Lung microvascular endothelial cell (primary cell): ENCODE results near the gene SURF6. TPM values are rescaled to one million over a fixed set of nuclear protein-coding genes. Genes with fewer than 3 reads are reported as not detected.
"Not testable (repeated sequence)": the region's sequence is repeated elsewhere in the genome, so short reads cannot be mapped to it uniquely, and the experiment has no call there.

Experiments
- DNase-seq, 2 donors: peaks; one replicate each; pipeline versions ENCODE4 v3.0.0 to v3.0.0-alpha.2; 2010; ENCODE audit warnings: low read depth in 2 of 2
- total RNA-seq: library from RNA; depleted of rRNA; stranded (reverse); fragments of >200 nt; gene quantifications from 2 replicates; pipeline ENCODE4 v1.2.1, GENCODE V29; 2014

Gene SURF6
- 4.1 and 6.5 TPM in 2 replicates for total RNA-seq

GRCh38 chr9:133335924-133336811, at the start of gene SURF6:
Gene SURF6, minus strand, starts transcription at chr9:133336188. Its CDS starts 56 bp downstream, at chr9:133336132.
- peak; percentile 91 to 93 for DNase-seq

GRCh38 chr9:133385452-133385851, 49.5 kb upstream of the SURF6 start:
- DNase-seq: no peak

- DNase-seq: no peak
Observed at GRCh38 chr9:133384736-133385321, 48.8 kb upstream of the SURF6 start.

- DNase-seq: no peak
Observed at GRCh38 chr9:133383438-133383837, 47.5 kb upstream of the SURF6 start.

GRCh38 chr9:133382507-133383141, 46.6 kb upstream of the SURF6 start:
- DNase-seq: no peak

- no peak for DNase-seq
Observed at GRCh38 chr9:133380734-133381133, 44.7 kb upstream of the SURF6 start.

- no peak for DNase-seq
Observed at GRCh38 chr9:133379153-133380086, 43.4 kb upstream of the SURF6 start.

GRCh38 chr9:133378408-133378962, 42.5 kb upstream of the SURF6 start:
- no peak for DNase-seq

GRCh38 chr9:133377721-133378216, 41.8 kb upstream of the SURF6 start:
- DNase-seq: no peak

GRCh38 chr9:133377280-133377679, 41.3 kb upstream of the SURF6 start:
- DNase-seq: not testable (repeated sequence)

- DNase-seq: peak; percentile 98
Observed at GRCh38 chr9:133375724-133376654, 40.0 kb upstream of the SURF6 start, which contains the start of the genes STKLD1 and SURF4. Gene STKLD1, plus strand, starts transcription at chr9:133376366. Its CDS starts 108 bp downstream, at chr9:133376474. Gene SURF4, minus strand, starts transcription at chr9:133376060. Its CDS starts 91 bp downstream, at chr9:133375969.

GRCh38 chr9:133375116-133375723, 39.2 kb upstream of the SURF6 start:
- DNase-seq: peak; percentile 41 to 42

- peak in 1 of 2 donors; percentile 55 for DNase-seq
Observed at GRCh38 chr9:133374612-133375115, 38.7 kb upstream of the SURF6 start.

- no peak for DNase-seq
Observed at GRCh38 chr9:133372144-133372543, 36.2 kb upstream of the SURF6 start.

GRCh38 chr9:133371261-133371711, 35.3 kb upstream of the SURF6 start:
- DNase-seq: no peak

- DNase-seq: no peak
Observed at GRCh38 chr9:133370685-133371084, 34.7 kb upstream of the SURF6 start.

GRCh38 chr9:133369933-133370332, 33.9 kb upstream of the SURF6 start:
- DNase-seq: no peak

- DNase-seq: no peak
Observed at GRCh38 chr9:133369422-133369821, 33.4 kb upstream of the SURF6 start.
